ENCODE results near the gene CD300LB.
"Not testable (repeated sequence)": the region's sequence is repeated elsewhere in the genome, so short reads cannot be mapped to it uniquely, and the experiment has no call there.

CD300LB gene

DNA sequence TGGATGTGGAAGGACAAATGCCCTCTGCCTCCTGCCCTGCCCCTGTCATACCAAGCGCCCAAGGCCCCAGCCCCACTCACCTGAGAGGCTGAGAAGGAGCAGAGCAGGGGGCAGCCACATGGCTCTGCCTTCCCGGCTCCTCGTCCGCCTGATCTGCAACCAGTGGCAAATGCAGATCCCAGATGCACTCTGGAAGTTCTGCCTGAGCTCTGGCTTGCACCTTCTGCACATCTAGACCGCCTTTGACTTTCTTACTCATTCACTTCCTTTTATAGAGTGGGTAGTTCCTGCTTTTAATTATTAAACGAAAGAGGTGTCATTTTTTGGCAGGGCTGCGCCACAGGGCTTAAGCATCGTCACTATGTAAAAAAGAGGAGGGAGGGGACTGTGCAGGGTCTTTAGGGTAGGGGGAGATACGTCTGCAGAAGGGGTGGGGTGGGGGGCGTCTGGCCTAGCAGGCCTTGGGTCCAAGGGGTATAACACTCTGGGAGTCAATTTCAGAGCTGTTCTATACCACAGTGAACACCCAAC lies at the start of gene CD300LB:
TSS of gene CD300LB (minus strand) at position 245 of the 531 bp plus-strand sequence. CDS start at position 120, 125 bp downstream.
- FAIRE-seq (peak; percentile 86), DNase-seq (ENCODE audit: extremely low spot score, insufficient read length, low read depth) (peak; percentile 33)

- DNase-seq (ENCODE audit: extremely low spot score, insufficient read length, low read depth) (no peak), FAIRE-seq (no peak)
Measured at GRCh38 chr17:74579900-74580299, 48.6 kb upstream of the CD300LB start.

- FAIRE-seq (no peak), DNase-seq (ENCODE audit: extremely low spot score, insufficient read length, low read depth) (no peak)
Measured at GRCh38 chr17:74578979-74579378, 47.7 kb upstream of the CD300LB start.

GRCh38 chr17:74574489-74575142 lies 43.3 kb upstream of the CD300LB start:
- FAIRE-seq = no peak

GRCh38 chr17:74573635-74574034 lies 42.4 kb upstream of the CD300LB start:
- not testable (repeated sequence) for FAIRE-seq; DNase-seq (ENCODE audit: extremely low spot score, insufficient read length, low read depth)

More at GRCh38 chr17:74574489-74575142, 43.3 kb upstream of the CD300LB start:
- DNase-seq (ENCODE audit: extremely low spot score, insufficient read length, low read depth) = no peak

GRCh38 chr17:74573169-74573568 lies 41.9 kb upstream of the CD300LB start:
- DNase-seq (ENCODE audit: extremely low spot score, insufficient read length, low read depth) (no peak), FAIRE-seq (no peak)

GRCh38 chr17:74571621-74572270 lies 40.5 kb upstream of the CD300LB start:
- no peak for FAIRE-seq

DNA sequence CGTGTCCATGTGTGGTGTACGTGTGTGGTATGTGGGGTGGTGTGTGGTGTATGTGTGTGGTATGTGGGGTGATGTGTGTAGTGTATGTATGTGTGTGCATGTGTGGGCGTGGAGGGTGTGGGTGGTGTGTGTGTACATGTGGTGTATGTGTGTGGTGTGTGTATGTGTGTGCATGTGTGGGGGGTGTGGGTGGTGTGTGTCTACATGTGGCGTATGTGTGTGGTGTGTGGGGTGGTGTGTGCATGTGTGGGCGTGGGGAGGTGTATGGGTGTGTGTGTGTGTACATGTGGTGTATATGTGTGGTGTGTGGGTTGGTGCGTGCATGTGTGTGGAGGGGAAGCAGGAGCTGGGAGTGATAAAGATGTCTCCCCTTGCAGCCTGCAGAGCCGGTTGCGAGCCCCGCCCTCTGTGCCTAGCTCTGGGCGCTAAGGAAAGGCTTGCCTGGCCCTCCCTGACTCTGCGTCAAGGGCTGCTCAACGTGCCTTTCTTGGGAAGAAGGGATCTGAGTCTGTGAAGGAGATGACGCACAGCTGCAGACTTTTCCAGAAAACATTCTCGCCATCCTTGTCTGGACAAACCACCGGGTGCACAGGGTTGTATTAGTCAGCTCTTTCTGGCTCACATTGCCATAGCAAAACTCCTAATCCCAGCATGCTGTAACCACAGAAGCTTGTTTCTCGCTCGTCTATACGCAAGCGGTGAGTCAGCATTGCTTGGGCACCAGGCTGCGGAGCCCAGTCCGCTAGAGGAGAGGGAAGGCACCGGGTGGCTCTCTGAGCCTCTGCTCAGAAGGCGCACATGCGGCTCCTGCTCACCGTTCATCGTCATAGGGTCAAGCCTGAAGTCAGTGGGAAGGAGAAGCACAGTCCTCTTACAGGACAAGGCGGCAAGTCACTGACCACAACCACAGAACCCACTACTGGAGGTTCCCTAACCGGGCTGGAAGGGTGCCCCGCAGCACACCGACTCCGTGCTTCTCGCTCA lies 38.0 kb upstream of the CD300LB start:
- no peak for DNase-seq (ENCODE audit: extremely low spot score, insufficient read length, low read depth)
- FAIRE-seq = no peak

More at GRCh38 chr17:74571621-74572270, 40.5 kb upstream of the CD300LB start:
- DNase-seq (ENCODE audit: extremely low spot score, insufficient read length, low read depth) = no peak

GRCh38 chr17:74568106-74568873 lies 37.0 kb upstream of the CD300LB start:
- FAIRE-seq = peak; percentile 45
- DNase-seq (ENCODE audit: extremely low spot score, insufficient read length, low read depth) = no peak

GRCh38 chr17:74567397-74567796 lies 36.1 kb upstream of the CD300LB start, which contains the start of gene CD300H:
Gene CD300H, minus strand, starts transcription at chr17:74567509.
- FAIRE-seq (no peak), DNase-seq (ENCODE audit: extremely low spot score, insufficient read length, low read depth) (no peak)

DNA sequence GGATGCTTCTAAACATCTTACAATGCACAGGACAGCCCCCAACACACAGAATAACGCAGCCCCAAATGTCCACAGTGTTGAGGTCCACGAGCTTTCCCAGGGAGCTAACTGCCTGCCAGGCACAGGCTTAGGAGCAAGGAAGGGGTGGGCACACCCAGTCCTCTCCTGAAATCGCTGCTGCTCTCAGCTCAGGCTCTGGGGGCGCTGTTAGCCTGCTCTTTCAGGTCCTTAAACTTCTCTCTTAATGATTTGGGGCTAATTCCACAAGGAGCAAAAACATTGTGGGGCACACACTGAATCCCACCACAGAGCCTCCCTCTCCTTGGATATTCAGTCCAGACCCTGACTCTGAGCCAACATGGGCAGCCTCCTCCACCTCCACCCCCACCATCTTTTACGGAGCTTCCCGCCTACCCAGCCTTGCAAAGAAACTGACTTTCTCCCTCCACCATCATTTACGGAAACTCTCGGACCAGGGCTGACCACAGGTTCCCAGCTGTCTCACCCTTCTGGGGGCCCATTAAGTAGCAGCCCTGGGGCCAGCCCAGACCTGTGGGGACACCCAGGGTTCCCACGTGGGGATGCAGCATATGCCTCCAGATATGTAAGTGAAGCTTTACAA lies 35.0 kb upstream of the CD300LB start:
- FAIRE-seq (peak; percentile 74), DNase-seq (ENCODE audit: extremely low spot score, insufficient read length, low read depth) (no peak)

DNA sequence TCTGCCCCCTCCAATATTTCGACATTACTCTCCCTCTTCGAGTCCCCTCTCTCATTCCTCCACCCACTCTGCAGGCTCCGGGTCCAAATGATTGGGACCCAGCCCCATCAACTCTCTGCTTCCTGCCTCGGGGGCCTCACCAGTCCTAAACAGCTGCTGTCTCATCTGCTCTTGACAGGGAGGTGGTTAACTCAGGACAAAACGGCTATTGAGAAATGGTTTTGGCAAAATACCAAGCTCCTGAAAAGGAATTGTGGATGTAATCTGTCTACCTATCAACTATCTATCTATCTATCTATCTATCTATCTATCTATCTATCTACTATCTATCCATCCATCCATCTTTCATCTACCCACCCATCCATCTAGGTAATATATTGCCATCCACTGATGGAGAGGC lies 33.9 kb upstream of the CD300LB start:
- DNase-seq (ENCODE audit: extremely low spot score, insufficient read length, low read depth) (no peak), FAIRE-seq (no peak)

- FAIRE-seq (no peak), DNase-seq (ENCODE audit: extremely low spot score, insufficient read length, low read depth) (no peak)
Measured at GRCh38 chr17:74563358-74563757, 32.1 kb upstream of the CD300LB start.

- FAIRE-seq = no peak
- DNase-seq (ENCODE audit: extremely low spot score, insufficient read length, low read depth) = no peak
Measured at GRCh38 chr17:74561586-74561985, 30.3 kb upstream of the CD300LB start.

DNA sequence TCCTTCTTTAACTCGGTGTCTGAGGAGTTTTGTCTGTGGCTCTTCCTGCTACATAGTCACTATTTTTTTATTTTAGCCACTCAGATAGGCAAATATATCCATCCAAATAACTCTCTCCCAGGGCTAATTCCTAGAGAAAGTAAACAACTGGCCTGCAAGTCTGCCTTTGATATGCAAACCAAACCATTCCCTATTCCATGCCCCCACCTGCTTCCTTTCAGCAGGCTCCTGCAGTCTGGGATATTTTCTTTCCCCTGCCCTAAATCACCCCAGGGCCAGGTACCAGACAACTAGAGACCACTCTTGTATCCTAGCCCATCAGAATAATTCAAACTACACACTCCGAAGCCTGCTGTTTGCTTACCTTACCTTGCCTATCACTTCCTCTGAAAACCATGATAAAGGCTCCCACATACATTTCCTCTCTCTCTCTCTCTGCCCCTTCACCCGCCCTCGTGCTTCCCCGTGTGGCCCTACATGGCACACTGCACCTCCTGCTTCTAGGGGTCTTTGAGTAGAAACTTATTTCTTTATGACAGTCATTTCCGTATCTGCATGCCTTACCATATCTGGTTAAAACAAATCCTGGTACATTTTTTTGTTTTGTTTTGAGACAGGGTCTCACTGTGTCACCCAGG lies 27.7 kb upstream of the CD300LB start:
- DNase-seq (ENCODE audit: extremely low spot score, insufficient read length, low read depth) (no peak), FAIRE-seq (no peak)

DNA sequence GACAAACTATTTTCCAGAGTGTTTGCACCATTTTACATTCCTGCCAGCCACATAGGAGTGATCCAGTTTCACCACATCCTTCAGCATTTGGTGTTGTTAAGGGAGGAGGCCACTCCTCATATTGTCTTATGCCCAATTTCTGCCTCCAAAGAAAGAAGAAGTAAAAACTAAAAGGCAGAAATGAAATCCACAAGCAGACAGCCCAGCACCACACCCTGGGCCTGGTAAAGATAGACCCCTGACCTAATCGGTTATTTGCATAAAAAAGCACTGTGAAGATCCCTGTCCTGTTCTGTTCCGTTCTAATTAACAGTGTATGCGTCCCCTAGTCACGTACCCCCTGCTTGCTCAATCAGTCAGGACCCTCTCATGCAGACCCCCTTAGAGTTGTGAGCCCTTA lies 27.1 kb upstream of the CD300LB start:
- DNase-seq (ENCODE audit: extremely low spot score, insufficient read length, low read depth); FAIRE-seq: not testable (repeated sequence)

- no peak for FAIRE-seq
- no peak for DNase-seq (ENCODE audit: extremely low spot score, insufficient read length, low read depth)
Measured at GRCh38 chr17:74555427-74555940, 24.2 kb upstream of the CD300LB start.

GRCh38 chr17:74554909-74555308 lies 23.6 kb upstream of the CD300LB start:
- DNase-seq (ENCODE audit: extremely low spot score, insufficient read length, low read depth) (no peak), FAIRE-seq (no peak)
